ENCODE results near the gene RC3H2.

Gene RC3H2

DNA sequence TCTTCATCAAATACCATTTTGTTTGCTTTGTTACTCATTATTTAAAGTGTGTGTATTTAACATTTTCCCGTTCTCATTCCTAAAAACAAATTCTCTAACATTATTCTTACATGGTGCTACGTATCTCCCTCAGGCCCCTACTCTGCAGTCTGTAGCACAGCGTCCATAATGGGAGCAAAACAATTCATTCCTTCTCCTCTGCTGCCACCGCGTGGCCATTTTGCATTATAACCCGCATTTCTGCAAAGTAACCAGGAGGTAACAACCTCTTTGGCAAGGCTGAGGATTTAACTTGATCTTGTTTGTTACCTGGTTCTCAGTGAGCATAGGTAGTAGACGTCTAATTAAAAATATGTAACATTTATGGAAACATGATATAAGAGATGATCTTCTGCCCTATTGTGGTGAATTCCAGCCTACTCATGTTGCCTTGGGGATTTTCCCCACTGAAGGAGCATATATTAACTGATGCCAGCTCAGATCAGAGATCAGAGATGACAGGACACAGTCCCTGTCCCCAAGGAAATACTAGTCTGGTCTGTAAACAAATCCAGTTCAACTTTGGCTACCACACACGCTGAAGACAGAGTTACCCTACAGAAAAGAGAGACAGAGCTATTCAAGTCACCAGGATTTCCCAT lies 94.7 kb downstream of the RC3H2 start:
- TF ChIP-seq RAD21 (IDR thresholded peaks at IDR 0.05; ENCODE audit: low read depth), result peak; percentile 97
- peak; percentile 71; the same call in 1 of the 2 replicates for TF ChIP-seq YY1 (IDR thresholded peaks at IDR 0.05; ENCODE audit: low read depth)
- TF ChIP-seq, protein P1, sequence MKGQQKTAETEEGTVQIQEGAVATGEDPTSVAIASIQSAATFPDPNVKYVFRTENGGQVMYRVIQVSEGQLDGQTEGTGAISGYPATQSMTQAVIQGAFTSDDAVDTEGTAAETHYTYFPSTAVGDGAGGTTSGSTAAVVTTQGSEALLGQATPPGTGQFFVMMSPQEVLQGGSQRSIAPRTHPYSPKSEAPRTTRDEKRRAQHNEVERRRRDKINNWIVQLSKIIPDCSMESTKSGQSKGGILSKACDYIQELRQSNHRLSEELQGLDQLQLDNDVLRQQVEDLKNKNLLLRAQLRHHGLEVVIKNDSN (IDR thresholded peaks at IDR 0.05), result no peak

DNA sequence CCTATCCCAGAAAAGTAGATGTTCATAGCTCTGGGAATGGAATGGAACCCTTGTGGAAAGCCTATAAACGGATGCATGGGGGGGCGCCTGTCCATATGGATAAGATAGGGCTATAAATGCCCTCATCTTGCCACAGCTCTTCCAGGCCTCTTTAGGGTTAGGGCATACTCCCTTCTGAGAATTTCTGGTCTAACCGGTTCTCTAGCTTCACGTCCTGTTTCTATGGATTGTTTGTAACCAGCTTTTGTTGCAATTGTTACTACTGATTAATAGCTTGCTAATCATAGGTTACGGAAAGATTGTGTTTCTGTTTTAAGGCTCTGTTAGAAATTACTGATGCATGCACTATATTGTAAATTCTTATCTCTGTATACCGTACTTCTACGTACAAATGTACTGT lies 95.9 kb downstream of the RC3H2 start:
- TF ChIP-seq NFIC (IDR thresholded peaks at IDR 0.05), result 0 out of 2 replicates have a peak, but pooled peaks have one; percentile 9

DNA sequence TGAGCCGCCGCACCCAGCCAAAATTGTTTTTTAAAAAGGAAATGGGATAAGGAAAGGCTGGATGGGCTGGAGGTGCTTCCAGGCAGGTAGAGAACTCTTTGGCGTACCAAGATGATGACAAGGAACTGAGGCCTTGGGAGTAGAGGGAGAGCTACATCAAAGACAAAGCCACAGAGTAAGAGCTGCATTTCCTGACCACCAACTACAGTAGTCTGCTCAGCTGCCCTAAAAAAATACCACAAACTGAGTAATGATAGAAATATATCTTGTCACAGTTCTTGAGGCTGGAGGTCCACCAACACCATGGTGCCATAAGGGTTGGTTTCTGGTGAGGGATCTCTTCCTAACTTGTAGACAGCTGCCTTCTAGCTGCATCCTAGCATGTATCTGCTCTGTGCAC lies 97.0 kb downstream of the RC3H2 start:
- TF ChIP-seq FOXM1 (IDR thresholded peaks at IDR 0.05; ENCODE audit: borderline replicate concordance, low read depth), result no peak
- TF ChIP-seq, protein P2, sequence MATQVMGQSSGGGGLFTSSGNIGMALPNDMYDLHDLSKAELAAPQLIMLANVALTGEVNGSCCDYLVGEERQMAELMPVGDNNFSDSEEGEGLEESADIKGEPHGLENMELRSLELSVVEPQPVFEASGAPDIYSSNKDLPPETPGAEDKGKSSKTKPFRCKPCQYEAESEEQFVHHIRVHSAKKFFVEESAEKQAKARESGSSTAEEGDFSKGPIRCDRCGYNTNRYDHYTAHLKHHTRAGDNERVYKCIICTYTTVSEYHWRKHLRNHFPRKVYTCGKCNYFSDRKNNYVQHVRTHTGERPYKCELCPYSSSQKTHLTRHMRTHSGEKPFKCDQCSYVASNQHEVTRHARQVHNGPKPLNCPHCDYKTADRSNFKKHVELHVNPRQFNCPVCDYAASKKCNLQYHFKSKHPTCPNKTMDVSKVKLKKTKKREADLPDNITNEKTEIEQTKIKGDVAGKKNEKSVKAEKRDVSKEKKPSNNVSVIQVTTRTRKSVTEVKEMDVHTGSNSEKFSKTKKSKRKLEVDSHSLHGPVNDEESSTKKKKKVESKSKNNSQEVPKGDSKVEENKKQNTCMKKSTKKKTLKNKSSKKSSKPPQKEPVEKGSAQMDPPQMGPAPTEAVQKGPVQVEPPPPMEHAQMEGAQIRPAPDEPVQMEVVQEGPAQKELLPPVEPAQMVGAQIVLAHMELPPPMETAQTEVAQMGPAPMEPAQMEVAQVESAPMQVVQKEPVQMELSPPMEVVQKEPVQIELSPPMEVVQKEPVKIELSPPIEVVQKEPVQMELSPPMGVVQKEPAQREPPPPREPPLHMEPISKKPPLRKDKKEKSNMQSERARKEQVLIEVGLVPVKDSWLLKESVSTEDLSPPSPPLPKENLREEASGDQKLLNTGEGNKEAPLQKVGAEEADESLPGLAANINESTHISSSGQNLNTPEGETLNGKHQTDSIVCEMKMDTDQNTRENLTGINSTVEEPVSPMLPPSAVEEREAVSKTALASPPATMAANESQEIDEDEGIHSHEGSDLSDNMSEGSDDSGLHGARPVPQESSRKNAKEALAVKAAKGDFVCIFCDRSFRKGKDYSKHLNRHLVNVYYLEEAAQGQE (IDR thresholded peaks at IDR 0.05; ENCODE audit: low read depth), result no peak
- no peak for TF ChIP-seq CREB1 (IDR thresholded peaks at IDR 0.05; ENCODE audit: low read depth)
- TF ChIP-seq TEAD4 (IDR thresholded peaks at IDR 0.05), result no peak
- no peak for TF ChIP-seq ZBTB7A (IDR thresholded peaks at IDR 0.05; ENCODE audit: low read depth)
- TF ChIP-seq CEBPB (IDR thresholded peaks at IDR 0.05), result no peak
- TF ChIP-seq EGR1 (IDR thresholded peaks at IDR 0.05), result no peak
- no peak for TF ChIP-seq NFIC (IDR thresholded peaks at IDR 0.05)
- TF ChIP-seq, protein P3, sequence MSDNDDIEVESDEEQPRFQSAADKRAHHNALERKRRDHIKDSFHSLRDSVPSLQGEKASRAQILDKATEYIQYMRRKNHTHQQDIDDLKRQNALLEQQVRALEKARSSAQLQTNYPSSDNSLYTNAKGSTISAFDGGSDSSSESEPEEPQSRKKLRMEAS (IDR thresholded peaks at IDR 0.05), result no peak
- no peak for TF ChIP-seq TCF12 (IDR thresholded peaks at IDR 0.05; ENCODE audit: low read depth)
- no peak for TF ChIP-seq EP300 (IDR thresholded peaks at IDR 0.05; ENCODE audit: borderline replicate concordance)

DNA sequence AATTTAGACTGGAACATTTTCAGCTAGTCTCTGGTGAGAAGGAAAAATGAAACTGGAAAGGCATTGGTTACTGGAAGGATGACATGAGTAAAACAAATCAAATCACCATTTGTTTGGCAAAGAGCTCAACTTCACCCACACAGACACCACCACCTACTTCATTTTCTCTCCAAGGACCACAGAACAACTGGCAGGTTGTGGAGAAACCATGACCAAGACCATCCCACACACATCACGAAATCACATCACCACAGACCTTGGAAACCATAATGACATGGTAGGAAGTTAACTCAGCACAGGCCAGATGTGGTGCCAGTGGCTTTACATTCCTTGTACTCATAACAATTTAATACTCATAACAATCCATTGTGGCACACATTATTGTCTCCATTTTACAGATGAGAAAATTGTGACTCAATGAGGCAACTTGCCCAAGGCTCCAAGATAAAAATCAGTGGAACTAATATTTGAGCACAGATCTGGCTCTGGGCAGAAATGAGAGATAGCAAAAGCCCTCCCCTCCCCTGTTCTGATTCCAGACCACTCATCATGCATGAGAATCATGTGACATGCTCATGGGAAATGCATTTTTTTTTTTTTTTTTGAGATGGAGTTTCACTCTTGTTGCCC lies 97.8 kb downstream of the RC3H2 start:
- TF ChIP-seq TCF12 (IDR thresholded peaks at IDR 0.05; ENCODE audit: low read depth), result no peak
- no peak for TF ChIP-seq CREB1 (IDR thresholded peaks at IDR 0.05; ENCODE audit: low read depth)
- TF ChIP-seq, protein P2 (IDR thresholded peaks at IDR 0.05; ENCODE audit: low read depth), result no peak
- TF ChIP-seq YY1 (IDR thresholded peaks at IDR 0.05; ENCODE audit: low read depth), result no peak
- no peak for TF ChIP-seq CEBPB (IDR thresholded peaks at IDR 0.05)
- TF ChIP-seq RAD21 (IDR thresholded peaks at IDR 0.05; ENCODE audit: low read depth), result no peak
- TF ChIP-seq FOXM1 (IDR thresholded peaks at IDR 0.05; ENCODE audit: borderline replicate concordance, low read depth), result no peak
- no peak for TF ChIP-seq EP300 (IDR thresholded peaks at IDR 0.05; ENCODE audit: borderline replicate concordance)
- TF ChIP-seq, protein P1 (IDR thresholded peaks at IDR 0.05), result no peak
- no peak for TF ChIP-seq NFIC (IDR thresholded peaks at IDR 0.05)
- TF ChIP-seq, protein P3 (IDR thresholded peaks at IDR 0.05), result no peak
- TF ChIP-seq TEAD4 (IDR thresholded peaks at IDR 0.05), result no peak
- no peak for TF ChIP-seq ZBTB7A (IDR thresholded peaks at IDR 0.05; ENCODE audit: low read depth)

DNA sequence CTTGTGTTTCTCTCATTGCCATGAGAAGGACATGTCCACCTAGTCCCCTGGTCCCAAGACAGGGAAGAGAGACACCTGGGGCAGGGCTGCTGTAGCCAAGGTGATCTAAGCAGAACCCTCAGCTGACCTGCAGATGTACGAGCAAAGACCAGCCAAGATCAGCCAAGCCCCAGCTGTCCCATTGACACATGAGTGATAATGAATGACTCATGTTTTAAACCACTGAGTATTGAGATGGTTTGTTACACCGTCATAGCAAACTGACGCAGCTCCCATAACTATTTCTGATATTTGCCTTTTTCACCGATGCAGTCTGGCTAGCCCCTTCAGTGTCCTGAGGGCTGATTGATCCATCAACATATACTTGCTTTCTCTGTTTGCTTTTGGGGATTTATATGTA lies 98.5 kb downstream of the RC3H2 start:
- TF ChIP-seq, protein P2 (IDR thresholded peaks at IDR 0.05; ENCODE audit: low read depth), result no peak
- TF ChIP-seq YY1 (IDR thresholded peaks at IDR 0.05; ENCODE audit: low read depth) (no peak), NFIC (IDR thresholded peaks at IDR 0.05) (no peak), EP300 (IDR thresholded peaks at IDR 0.05; ENCODE audit: borderline replicate concordance) (no peak), TEAD4 (IDR thresholded peaks at IDR 0.05) (no peak)
- TF ChIP-seq, protein P3 (IDR thresholded peaks at IDR 0.05), result no peak
- TF ChIP-seq, protein P1 (IDR thresholded peaks at IDR 0.05), result no peak
